NCI-H2227 treated with DMSO at 0.1 percent for 48 hours (cell line): Measurements from ENCODE around the gene SLC29A1.
A peak's percentile ranks its signal among the peaks of the same experiment; 100 is the strongest.
"Not testable (repeated sequence)": the region's sequence is repeated elsewhere in the genome, so short reads cannot be mapped to it uniquely, and the experiment has no call there.

Source experiments
- DNase-seq: peaks from one replicate; lab custom pipeline; 2025; lab: John Stamatoyannopoulos, UW

The SLC29A1 gene

GRCh38 chr6:44223319-44224028 lies at the start of gene SLC29A1:
Gene SLC29A1, plus strand, starts transcription at chr6:44223595. Its CDS starts 3,719 bp downstream, at chr6:44227314.
- DNase-seq = peak; percentile 45

GRCh38 chr6:44176130-44176761 lies 47.1 kb upstream of the SLC29A1 start:
- DNase-seq = no peak

GRCh38 chr6:44176762-44177509 lies 46.5 kb upstream of the SLC29A1 start:
- DNase-seq = no peak

GRCh38 chr6:44177691-44178423 lies 45.5 kb upstream of the SLC29A1 start:
- no peak for DNase-seq

GRCh38 chr6:44178424-44179071 lies 44.8 kb upstream of the SLC29A1 start:
- DNase-seq = no peak

- no peak for DNase-seq
Observed at GRCh38 chr6:44179072-44179536, 44.3 kb upstream of the SLC29A1 start.

GRCh38 chr6:44179648-44180047 lies 43.7 kb upstream of the SLC29A1 start:
- DNase-seq = no peak

- no peak for DNase-seq
Observed at GRCh38 chr6:44180406-44180805, 43.0 kb upstream of the SLC29A1 start.

- DNase-seq = no peak
Observed at GRCh38 chr6:44180886-44181285, 42.5 kb upstream of the SLC29A1 start.

GRCh38 chr6:44181784-44182183 lies 41.6 kb upstream of the SLC29A1 start:
- DNase-seq = not testable (repeated sequence)

GRCh38 chr6:44182911-44183390 lies 40.4 kb upstream of the SLC29A1 start:
- no peak for DNase-seq

GRCh38 chr6:44183783-44184182 lies 39.6 kb upstream of the SLC29A1 start:
- DNase-seq = no peak

- DNase-seq = not testable (repeated sequence)
Observed at GRCh38 chr6:44185356-44185755, 38.0 kb upstream of the SLC29A1 start.

- DNase-seq = no peak
Observed at GRCh38 chr6:44185953-44186634, 37.3 kb upstream of the SLC29A1 start.

GRCh38 chr6:44186635-44187025 lies 36.8 kb upstream of the SLC29A1 start:
- DNase-seq = no peak

- DNase-seq = no peak
Observed at GRCh38 chr6:44188819-44189218, 34.6 kb upstream of the SLC29A1 start.

- no peak for DNase-seq
Observed at GRCh38 chr6:44189257-44189656, 34.1 kb upstream of the SLC29A1 start.

GRCh38 chr6:44190715-44191114 lies 32.7 kb upstream of the SLC29A1 start:
- no peak for DNase-seq

- no peak for DNase-seq
Observed at GRCh38 chr6:44192428-44193041, 30.9 kb upstream of the SLC29A1 start.

GRCh38 chr6:44193307-44193910 lies 30.0 kb upstream of the SLC29A1 start:
- no peak for DNase-seq
